Fibroblast of upper back skin (primary cell): ENCODE measurements around the gene OXCT2.
"Not testable (repeated sequence)": the region's sequence is repeated elsewhere in the genome, so short reads cannot be mapped to it uniquely, and the experiment has no call there.

Source experiments
- DNase-seq: peaks from one replicate; pipeline ENCODE4 v3.0.0-alpha.2; 2013

The OXCT2 gene

DNA sequence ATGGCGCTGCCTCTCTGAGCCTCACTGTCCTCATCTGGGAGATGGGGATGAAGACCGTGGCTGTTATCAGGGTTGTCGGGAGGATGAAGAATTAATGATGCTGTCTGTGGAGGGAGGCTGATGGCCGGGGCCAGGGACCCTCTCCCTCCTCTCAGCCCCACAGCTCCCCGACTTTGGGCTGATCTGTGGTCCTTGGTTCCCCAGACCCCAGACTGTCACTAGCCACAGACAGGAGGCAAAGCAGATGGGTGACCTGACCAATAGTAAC lies 15.9 kb upstream of the OXCT2 start:
- not testable (repeated sequence) for DNase-seq

DNA sequence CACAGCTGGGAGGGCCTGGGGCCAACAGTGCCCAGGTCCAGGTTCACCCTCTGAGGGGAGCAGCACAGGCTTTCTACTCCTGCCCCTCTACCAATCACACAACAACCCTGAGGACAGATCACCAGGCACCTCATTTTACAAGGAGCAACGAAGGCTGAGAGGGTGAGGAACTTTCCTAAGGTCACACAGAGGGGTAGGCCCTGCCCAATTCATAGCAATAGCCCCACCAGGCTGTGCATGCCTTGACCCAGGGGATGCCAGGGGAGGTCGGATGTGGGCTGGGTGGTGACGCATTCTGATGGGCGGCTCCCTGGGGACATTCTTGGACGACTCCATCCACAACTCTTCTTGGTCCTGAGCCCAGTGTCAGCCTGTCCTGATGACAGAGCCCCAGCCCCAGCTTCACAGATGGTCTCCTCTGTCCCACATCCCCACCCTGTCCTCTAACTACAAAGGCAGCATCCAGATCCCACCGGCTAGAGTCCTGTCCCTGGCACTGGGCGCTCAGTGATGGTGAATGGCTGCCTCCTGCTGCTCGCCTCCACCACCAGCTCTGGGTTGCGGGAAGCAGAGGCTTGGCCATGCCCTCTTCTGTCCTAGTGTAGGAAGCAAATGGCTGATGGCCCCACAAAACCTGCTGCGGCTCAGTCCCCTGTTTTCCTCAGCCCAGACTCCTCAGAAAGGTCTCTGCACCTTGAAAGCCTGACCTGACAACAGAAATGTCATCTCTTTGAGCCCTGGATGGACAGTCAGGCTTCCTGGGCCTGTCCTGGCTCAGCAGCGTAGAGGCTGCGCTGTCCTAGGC lies 15.4 kb upstream of the OXCT2 start:
- not testable (repeated sequence) for DNase-seq

DNA sequence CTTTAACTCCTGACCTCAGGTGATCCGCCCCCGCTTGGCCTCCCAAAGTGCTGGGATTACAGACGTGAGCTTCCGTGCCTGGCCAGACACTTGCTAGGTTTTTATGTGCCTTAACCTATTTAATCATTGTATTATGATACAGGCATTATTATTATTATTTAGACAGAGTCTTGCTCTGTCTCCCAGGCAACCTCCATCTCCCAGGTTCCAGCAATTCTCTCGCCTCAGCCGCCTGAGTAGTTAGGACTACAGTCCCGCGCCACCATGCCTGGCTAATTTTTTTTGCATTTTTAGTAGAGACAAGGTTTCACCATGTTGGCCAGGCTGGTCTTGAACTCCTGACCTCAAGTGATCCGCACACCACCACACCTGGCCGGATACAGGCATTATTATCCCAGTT lies 11.5 kb upstream of the OXCT2 start:
- not testable (repeated sequence) for DNase-seq

DNA sequence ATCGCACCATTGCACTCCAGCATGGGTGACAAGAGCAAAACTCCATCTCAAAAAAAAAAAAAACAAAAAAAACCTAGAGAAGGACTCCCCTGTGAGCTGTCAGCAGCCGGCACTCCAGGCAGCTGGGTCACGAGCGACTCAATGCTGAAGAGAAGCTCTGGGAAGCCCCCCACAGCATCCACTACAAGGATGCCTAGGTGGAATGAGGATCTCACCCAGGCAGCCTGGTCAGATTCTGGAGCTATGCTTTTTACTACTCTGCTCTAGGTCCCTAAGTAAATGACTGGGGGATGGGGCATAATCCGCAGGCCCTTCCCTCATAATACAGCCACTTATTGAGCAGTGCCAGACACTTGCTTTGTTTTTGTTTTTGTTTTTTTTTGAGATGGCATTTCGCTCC lies 11.0 kb upstream of the OXCT2 start:
- no peak for DNase-seq

DNA sequence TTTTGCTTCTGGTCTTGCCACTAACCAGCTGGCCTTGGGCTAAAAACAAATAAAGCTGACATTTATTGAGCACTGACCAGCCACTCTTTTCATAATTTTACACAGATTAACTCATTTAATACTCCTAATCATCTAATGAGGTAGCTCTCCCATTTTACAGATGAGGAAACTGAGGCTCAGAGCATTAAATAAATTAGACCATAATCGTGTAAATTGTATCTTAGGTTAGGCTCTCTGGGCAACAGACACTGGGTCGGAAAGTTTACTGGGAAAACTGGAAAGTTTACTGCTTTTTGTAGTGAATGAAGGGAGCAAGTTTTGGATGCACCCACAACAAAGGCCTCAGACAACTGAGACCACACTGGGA lies 10.2 kb upstream of the OXCT2 start:
- no peak for DNase-seq

DNA sequence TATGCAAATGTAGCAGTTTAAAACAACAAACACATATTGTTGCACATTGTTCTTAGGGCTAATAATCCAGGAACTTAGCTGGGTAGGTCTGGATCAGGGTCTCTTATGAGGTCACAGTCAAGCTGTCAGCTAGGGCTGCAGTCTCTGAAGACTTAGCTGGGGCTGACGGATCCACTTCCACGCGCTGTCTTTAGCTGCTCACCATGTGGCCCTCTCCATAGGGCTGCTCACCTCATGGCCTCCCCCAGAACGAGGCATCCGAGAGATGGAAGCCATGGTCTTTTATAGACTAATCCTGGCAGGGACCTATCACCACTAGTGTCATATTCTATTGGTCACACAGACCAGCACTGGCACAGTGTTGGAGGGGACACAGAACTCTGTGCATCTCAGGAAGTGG lies 8.7 kb upstream of the OXCT2 start:
- DNase-seq = no peak

DNA sequence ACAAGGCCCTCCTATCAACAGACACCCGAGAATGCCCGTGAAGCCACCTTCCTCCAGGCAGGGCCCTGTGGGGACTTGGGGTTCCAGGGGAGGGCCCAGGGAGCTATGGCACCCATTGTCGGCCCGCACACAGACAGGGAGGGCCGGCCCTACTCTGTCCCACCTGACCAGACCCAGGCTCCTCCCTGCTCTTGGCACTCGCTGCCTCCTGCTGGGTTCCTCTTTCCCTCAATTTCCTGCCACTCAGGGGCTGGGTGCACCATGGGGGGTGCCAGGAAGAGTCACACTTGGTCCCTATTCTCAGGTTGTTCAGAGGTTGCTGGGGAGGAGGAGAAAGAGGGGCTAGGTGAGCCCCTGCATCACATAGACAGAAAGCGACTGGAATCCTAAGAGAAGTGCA lies 8.0 kb upstream of the OXCT2 start:
- DNase-seq = no peak

DNA sequence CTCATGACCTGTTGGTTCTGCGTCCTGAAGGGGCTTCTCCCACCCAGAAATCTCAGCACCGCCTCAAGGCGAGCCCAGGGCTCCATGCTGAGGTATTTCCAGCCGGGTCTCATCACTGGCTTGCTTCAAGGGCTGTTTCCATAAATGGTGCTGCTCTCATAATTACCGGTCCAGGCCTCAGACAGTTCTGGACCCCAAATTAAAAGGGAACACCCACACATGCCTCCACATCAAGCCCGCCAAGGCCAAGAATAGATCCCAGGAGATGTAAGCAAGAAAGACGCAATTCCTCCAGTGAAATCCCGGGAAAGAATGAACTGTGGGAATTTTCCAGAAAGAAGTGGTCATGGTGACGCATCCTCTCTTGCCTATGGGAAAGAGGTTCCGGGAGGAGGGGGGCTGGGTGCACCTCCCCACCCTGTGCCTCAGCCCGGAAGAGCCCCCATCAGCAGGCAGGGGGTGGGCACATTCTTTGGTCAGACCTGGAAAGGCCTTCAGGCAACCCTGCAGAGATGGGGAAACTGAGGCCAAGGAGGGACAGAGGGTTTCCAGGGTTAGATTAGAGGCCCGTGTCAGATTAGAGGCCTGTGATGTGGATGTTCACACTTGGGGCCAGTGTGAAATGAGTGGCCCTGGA lies 7.4 kb upstream of the OXCT2 start:
- DNase-seq = not testable (repeated sequence)

DNA sequence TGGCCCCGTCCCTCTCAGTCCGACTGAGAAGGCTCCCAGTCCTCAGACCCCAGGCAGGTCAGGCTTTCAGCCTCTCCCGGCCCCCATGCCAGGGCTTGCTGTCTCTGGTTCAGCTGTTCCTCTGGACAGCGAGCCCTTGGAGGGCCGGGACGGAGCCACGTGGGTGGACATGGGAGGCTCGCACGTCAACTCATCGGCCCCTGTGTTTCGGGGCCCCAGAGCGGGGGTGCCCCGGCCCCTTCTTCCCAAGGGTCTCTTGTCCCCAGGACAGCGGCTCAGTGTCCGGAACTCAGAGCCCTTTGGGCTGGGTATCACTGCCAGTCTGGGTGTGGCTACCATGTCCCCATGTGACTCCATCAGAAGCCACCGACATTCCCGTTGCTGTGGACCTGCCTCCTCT lies 6.7 kb upstream of the OXCT2 start:
- not testable (repeated sequence) for DNase-seq

DNA sequence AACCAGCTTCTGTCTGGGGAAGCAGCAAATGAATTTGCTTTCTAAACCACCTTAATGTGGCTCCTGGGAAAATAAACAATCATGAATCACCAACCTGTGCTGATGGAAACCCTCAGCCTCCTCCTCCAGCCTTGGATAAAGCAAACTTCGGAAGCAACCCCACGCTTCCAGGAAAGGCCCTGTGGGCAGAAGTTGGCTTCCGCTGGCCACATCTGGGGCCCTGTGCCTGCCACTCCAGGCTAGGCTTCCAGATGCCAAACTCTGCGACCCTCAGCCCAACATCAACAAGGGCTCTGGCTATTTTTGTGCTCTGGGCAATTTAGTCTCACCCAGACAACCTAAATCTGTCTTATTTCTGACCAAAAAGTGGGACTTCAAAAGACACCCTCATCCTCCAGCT lies 6.2 kb upstream of the OXCT2 start:
- no peak for DNase-seq

DNA sequence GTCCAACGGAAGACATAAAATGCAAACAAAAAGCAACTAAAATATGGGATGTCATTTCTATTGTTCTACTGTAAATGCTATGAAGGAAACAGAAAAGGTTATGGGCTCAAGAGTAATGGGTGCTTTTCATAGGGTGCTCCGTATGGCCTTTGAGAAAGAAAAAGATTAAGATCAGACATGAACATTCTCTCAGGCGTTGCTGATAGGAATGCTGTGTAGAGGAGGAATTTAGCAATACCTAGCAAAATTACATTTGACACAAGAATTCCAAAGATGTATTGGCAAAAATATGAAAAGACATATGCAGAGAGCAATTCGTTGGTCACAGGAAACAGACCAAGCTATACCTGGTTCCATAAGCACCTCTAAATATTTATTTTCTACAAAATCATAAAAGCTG lies 5.7 kb upstream of the OXCT2 start:
- DNase-seq = no peak

DNA sequence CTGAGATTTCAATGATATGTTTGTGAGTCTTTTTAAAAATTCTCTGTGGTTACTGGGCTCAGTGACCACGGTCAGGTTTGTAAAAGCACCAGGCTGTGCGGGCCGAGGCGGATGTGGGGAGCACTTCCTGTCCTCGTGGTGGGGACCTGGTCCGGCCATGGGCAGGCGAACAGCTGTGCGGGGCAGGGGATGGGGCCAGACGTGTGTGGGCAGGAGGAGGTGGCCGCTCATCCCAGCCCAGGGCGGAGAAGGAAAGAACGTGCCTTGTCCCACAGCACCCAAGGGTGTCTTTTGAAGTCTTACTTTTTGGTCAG lies 5.2 kb upstream of the OXCT2 start:
- DNase-seq = no peak

DNA sequence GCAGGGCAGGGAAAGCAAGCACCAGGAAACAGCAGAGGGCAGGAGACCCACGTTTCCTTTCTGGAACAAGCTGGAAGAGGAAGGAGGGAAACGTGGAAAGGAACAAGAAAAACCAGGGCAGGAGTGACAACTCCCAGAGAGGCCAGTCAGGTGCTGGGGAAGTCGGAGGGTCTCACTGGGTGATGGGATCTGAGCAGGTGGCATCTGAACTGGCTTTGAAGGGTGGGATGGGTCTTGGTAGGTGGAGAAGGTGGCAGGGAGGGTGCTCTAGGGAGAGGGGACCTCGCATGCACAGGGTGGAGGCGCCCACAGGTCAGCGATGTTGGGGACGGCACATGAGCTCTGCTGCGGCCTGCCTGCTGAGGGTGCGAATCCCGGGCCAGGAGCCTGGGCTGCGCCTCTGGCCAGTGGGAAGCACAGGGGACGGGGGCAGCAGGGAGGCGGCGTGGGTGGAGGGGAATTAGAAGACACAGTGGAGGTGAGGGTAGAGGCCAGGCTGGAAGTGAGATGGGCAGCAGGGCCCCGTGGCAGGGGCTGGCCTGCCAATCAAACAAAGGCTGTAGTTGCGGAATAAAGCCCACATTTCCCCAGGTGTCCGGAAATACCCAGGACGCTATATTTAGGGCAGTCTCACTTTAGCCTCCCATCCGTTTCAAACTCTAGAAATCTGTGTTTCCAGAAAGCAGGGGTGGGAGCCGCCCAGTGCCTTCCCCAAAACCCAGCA lies 4.7 kb upstream of the OXCT2 start:
- not testable (repeated sequence) for DNase-seq

DNA sequence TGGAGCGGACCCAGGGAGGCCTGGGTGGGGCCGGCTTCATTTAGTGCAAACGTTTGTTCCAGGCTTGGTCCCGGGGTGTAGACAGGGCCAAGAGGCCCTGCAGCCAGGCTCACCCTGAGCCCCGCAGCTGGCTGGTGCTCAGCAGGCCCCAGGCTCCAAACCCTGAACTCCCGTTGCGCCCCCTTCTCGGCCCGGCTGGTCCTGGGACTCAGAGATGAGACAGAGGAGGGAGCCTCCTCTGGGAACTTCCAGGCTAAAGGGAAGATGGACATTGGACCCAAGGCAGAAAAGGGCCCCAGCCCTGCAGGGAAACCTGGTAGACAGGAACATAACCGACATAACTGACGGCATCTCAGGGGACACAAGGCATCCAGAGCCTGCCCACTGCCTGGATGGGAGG lies 4.0 kb upstream of the OXCT2 start:
- DNase-seq = not testable (repeated sequence)

DNA sequence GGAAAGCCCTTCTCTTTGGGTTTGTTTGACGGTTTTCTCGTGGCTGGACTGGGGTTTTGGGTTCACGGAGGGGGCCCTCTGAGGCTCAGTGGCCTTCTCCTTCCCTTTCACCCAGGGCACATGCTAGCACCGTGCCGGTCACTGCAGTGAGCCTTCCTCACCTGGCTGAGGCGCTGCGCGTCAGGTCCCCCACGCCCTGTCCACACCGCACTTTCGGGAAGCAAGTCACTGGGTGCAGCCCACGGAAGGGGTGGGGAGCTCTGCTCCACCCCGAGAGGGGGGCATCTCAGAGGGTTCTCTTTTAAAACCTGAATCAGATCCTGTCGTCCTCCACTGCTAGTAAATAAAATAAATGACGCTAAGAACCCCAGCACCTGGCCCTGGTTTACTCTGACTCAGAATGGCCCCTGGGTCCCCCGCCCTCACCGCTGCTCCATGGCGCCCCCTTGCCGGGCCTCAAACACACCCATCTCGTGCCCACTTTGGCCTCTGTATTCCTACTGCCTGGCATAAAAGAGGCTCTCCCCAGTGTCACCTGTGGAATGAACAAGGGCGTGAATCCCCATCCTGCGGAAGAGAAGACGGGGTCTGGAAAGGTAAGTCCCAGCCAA lies 2.3 kb upstream of the OXCT2 start:
- not testable (repeated sequence) for DNase-seq

DNA sequence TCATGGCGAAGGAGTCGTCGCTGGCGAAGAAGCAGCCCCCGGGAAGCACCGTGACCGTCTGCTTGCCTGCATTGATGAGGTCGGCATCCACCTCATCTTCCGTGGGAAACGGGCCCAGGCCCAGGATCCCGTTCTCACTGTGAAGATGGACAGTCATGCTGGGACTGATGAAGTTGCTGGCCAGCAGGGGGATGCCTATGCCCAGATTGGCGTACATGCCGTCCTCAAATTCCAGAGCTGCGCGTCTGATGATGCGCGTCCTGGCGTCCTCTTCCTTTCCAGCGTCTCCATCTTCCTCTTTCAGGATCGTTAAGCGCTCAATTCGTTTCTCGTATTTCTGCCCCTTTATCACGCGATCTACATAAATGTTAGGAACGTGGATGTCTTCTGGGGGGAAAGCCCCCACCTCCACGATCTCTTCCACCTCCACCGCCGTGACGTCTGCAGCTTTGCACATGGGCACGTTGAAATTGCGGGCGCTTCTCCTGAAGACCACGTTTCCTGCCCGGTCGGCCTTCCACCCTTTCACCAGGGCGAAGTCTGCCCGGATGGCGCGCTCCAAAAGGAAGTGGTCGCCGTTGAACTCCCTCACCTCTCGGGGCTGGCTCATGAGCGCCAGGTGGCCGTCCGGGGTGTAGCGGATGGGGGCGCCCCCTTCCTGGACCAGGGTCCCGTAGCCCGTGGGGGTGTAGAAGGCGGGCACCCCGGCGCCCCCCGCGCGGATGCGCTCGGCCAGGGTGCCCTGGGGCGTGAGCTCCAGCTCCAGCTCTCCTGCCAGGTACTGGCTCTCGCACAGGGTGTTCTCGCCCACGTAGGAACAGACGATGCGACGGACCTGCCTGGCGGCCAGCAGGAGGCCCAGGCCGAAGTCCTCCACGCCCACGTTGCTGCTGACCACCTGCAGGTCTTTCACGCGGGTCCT lies 787 bp downstream of the OXCT2 start:
- DNase-seq = not testable (repeated sequence)

DNA sequence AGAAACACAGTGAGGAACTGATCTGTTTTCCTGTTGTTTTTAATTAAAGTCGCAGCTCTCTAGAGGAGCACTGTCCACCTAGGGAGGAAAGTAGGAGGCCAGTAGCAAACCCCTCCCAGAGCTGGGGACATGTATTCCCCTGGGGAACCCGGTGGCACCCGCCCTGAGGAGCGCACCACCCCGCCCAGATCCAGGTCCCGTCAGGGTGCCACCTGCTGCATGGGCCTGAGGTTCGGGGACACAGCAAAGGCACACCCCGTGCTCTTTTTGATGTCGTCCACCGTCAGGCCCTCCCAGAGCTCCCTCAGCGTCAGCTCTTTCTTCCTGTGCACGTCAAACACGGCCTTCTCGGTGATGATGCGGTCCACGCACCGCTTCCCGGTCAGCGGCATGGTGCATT lies 1.6 kb downstream of the OXCT2 start:
- not testable (repeated sequence) for DNase-seq

DNA sequence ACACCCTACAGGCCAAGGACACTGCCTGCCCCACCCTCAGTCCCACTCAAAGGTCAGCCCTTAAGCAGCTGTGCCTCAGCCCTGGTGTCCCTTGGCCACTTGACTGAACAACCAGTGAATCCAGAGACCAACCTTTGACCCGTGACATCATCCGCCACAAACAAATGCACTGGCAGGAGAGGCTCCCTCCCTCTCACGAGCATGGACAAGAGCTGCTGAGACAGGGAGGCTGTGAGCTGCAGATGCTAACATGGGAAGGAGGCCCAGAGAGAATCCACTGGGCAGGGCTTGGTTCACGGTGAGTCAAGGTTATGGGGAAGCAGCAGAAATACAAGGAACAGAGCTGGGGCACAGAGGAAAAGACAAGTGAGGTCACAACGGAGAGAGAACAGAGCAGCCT lies 4.7 kb downstream of the OXCT2 start:
- DNase-seq = not testable (repeated sequence)

DNA sequence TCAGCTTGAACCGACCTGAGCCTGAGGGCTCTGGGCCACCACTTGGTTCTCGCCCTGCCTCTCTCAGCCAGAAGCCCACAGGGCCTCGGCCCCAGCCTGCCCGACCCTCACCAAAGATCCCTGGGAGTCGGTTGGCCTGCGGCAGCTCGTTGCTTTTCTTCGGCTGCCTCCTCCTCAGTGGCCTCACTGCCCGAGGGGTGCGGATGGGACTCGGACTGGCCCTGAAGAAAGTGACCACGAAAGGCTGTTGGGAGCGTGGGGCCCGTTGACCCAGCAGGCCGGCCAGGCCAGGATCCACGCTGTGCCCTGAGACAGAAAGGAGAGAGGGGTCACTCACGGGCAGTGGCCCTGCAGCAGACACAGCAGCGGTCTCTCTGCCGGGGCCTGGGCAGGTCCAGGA lies 6.6 kb downstream of the OXCT2 start:
- DNase-seq = not testable (repeated sequence)

DNA sequence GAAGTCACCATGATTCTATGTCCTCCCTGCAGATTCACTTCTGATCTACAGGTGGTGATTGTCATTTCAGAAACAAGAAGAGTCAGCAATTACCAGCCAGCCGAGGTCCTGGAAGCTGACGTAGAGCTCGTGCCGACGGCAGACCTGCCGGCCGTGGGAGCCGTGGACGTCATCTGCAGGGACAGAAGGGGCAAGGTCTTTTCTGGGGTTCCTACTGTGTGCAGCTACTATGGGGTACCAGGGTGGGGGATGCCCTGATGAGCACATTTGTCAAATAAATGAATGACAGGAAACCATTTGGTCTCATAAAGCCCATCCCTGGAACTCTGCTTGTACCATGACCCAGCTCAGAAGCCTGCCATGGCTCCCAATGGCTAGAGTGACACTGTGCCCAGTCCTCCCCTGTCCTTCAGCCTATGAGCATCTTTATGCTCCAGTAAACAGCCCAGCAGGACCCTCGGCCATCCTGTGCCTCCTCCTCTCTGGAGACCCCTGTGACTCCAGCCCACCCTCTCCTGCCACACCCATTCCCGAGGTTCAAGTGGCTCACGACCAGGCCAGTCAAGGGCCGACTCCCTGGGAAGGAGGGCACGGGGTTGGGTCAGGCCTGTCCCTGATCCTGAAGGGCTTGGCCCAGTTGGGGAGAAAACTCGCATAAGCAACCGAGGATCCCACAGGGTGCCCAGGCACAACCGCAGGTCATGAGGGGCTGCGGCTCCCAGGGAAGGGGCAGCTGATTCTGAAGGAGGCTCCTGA lies 7.4 kb downstream of the OXCT2 start:
- DNase-seq = not testable (repeated sequence)

DNA sequence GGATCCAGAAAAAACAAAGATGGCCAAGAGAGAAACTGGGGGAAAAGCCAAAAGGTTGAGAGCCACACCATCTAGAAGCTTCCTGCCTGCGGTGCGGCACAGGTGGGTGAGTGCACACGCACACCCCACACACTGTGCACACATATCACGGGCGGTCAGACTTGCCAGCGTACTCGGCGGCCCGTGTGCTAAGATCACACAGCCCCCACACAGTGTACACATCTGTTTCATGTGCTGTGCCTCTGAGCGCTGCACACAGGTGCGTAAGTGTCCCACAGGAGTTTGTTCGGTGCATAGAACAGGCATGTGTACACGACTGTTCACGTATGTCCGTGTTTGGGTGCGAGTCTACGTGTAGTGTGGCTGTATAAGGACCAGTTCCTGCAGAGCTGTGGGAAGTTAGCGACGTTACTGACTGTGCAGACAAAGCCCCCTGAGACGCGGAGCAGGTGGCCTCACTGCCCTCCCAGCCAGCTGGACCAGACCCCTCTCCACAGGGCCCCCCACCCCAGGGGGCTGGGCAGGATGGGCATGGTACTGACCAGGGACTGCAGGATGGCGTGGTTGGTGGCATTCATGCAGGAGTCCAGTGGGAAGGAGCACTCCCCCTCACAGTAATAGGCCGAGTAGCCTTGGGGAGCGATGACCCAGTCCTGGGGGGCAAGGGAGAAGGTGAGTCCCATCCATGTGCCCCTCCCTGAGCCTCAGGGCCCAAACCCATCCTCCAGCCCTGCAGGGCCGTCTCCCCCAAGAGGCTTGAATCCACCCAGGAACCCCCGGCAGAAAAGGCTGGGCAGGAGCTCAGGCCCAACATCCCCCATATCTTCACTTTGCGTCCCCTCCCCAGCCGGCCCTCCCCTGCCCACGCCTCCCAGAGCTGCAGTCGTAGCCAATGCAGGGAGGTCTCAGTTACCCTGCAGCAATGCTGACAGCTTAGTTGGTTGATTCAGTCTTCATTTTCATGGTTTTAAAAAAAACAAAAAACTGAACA lies 8.3 kb downstream of the OXCT2 start:
- no peak for DNase-seq
